Stimulated activated CD8-positive, alpha-beta memory T cell treated with anti-CD3 and anti-CD28 coated beads, Interleukin-15, amount 100 ng/mL, for 24 hours (primary cell): Measurements from ENCODE around the gene PLXNC1.

Experiments
- DNase-seq: peaks from one replicate; pipeline ENCODE4 v3.0.0-alpha.2; 2020; ENCODE audit warnings: low read depth

PLXNC1 gene

DNA sequence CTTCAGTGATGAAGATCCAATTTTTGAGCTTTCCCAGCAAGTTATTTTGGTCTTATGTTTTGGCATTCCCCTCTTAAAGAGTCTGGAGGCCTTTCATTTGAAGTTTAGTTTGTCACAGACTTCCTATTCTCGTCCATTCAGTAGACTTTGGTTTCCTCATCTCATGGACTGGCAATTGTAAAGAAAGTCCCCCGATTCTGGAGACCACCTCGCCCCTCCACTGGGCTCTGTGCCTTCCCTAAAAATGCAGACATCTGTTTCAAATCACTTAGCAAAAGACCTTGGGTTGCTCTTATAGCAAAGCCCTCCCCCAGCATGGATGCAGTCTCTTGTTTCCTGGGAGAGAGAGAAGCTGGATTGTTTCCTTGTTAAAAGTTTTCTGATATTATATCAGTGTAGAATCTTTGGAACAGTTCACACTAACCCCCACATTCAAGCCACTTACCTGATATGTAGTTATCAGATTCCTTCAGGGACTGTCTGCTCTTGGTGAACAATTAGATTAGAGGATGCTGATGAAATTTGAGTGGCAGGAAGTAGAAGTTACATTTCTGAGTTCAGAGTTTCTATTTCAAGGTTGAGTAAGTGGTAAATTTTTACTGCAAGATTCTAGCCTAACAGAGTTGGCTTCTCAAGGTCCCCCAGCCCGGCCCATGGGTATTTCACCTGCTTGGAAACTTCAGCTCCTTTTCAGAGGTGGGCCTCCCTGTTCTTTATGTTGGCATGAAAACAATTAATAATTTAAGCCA is 56.3 kb downstream of the PLXNC1 start:
- no peak for DNase-seq

DNA sequence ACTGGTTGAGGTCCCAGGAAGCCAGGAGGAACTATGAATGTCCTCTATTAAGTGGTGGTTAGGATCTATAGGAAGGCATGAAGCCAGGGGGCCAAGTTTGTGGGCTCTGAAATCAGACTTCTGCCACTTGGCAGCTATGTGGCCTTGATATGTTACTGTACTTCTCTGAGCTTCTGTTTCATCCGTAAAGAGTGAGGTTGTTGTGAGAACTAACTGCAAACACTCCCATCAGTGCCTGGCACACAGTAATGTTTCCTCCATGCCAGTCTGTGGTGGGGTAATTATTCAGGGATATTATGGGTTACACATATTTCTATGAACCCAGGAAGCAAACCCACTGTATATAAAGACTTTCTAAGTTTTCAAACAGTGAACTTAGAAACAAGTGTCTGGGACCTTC is 57.4 kb downstream of the PLXNC1 start:
- no peak for DNase-seq

DNA sequence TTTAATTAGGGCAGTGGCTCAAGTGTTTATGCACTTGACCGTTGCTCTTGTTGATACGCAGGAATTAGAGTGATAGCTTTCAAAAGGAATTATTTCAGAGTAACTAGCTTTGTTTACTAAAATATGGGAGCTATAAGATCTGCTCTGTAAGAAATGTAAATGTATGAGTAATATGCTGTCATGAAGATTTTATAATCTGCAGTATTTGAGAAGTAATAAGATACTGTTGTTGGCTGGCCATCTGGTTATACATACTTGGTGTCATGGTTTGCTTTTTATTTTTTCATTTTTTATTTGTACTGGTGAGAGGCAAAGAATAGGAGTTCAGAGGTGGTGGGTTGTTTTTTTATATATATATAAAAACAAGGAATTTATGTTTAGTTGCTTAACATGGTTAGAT is 58.5 kb downstream of the PLXNC1 start:
- DNase-seq: no peak

GRCh38 chr12:94207467-94207848 is 59.1 kb downstream of the PLXNC1 start:
- DNase-seq: no peak

- peak; percentile 6 for DNase-seq
Observed at GRCh38 chr12:94207849-94208621, 59.7 kb downstream of the PLXNC1 start.

GRCh38 chr12:94208622-94208966 is 60.2 kb downstream of the PLXNC1 start:
- no peak for DNase-seq

DNA sequence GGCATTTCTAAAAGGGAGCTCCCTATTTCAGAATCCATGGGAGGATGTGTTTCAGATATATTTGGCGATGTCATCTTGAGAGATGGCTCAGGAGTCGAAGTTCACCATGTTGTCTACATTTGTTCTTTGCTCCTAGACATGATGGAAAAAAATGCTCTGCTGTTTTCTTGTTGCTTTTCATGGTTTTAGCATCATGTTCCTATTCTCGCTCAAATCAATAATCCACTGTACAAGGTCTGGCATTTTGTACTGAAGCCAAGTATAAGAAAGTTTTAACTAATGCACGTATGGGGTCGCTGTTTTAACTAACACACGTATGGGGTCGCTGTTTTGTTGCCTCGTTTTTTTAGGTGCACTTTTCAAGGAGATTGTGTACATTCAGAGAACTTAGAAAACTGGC is 60.9 kb downstream of the PLXNC1 start:
- no peak for DNase-seq

DNA sequence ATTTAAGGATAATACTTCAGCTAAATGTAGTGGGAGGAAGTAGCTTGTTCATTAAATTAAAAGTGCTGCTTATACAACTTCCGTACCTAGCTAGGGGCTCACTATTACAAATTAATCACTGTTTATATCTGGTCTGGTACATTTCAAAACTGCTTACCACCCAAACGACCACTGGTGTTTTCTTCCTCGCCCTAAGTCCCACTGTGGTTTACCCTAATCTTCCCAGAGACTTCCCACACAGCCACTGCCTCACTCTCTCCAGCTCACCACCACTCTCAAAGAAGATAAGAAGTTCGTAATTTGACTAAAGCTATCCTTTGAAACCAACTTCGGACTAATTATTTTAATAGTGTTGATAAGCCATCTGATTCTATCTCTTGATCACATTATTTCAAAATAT is 62.6 kb downstream of the PLXNC1 start:
- DNase-seq: no peak

DNA sequence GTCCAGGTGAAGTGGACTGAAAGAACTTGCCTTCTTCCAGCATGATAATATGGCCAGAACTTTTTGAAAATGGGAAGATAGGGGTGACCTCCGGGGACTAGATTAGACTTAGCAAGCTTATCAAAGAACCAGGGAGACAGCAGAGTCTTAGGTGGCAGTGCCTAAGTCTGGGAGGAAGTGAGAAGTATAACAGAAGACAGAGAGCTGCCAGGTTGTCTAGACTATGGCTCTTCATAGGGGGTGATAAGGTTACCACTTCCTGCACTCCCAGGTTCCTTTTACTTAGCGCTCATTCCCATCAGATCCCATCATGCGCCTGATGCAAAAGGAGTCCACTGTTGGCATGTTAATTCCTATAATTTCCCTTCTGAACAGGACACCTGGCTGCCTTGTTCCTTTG is 69.9 kb downstream of the PLXNC1 start:
- DNase-seq: no peak

DNA sequence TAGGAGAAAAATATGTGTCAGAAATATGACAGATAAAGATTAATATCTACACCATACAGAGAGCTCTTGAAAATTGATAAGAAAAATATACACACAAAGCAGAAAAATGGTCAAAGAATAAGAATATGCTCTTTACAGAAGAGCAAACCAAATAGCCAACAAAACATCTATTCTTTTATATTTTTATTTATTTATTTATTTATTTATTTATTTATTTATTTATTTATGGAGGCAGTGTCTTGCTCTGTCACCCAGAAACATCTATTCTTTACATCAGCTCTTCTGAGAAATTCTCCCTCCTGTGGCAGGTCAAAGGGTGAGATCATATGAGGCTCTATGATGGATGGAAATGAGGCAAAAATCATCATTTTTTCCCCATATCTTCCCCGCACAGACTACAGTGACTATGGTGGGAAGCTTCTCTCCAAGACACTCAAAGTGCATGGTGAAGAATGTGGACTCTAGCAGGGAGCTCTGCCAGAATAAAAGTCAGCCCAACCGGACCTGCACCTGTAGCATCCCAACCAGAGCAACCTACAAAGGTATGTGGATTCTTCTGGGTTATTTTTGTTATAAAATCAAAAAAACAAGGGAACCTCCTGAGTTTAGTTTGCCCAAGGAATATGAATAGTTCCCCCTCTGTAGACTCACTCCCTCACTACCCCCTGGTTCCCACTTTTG is 71.4 kb downstream of the PLXNC1 start:
- no peak for DNase-seq

- DNase-seq: no peak
Observed at GRCh38 chr12:94220804-94221203, 72.4 kb downstream of the PLXNC1 start.

GRCh38 chr12:94222351-94223084 is 74.1 kb downstream of the PLXNC1 start:
- no peak for DNase-seq

DNA sequence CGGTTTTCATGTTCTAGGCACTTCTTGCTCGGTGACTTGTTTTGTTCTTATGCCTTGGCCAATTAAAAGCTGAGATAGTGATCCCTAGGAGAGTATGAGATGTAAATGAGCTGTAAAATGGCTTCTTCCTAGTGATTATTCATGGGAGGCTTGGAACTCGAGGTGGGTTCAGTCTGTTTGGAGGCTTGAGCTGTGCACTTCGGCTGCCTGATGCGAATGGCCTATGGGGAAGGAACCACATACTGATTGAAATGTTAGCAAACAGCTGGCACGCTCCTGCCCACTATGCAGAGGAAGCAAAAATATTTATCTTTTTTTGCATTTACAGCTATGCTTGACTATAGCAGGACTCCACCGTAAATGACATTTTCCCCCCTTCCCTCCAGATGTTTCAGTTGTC is 75.5 kb downstream of the PLXNC1 start:
- no peak for DNase-seq

DNA sequence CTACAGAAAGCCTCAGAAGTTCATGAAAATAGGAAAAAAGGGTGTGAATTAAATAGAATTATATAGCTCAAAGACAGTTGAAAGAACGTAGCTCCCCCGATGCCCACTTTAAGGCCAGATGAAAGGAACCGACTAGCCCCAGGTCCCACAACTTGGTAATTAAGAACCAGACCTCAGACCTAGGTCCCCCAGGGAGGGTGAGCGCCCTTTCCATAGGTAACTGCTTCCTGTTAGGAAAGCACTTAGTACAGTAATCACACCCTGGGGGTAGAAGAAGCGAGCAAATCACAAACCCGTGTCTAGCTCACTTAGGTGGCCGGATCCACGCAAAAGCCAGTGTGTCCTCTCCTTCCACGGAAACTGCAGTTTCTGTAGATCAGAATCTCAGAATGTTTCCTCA is 77.1 kb downstream of the PLXNC1 start:
- no peak for DNase-seq

DNA sequence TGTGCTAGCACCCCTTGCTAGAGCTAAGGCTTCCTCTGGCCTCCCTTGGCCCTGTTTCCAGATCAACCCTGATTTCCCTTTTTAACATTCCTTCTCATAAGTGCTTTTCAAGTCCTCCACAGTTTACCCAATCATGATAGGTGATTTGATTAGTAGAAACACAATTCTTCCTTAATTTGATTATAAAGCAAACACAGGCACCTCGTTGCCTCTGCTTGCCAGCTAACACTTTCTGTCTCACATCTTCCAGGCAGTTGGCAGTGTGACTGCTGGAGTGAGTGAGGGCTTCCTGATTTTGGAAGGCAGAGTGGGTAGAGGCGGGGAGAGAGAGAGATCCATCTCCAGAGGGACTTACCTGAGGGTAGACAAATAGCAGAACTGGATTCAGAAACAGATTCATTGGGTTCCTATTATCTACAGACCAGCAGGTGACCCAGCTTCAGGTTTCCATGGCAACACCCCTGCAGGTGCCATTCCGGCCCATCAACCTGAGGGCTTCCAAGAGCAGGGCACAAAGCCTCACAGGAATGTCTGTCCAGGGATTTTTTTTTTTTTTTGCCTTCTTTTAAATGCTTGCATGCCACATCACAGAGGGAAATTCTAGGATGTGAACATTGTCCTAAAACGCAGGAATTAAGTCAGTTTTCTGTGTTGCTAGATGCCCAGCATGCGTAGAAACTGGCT is 77.7 kb downstream of the PLXNC1 start:
- DNase-seq: no peak

GRCh38 chr12:94227066-94227465 is 78.7 kb downstream of the PLXNC1 start:
- no peak for DNase-seq

GRCh38 chr12:94228488-94228907 is 80.1 kb downstream of the PLXNC1 start:
- no peak for DNase-seq

DNA sequence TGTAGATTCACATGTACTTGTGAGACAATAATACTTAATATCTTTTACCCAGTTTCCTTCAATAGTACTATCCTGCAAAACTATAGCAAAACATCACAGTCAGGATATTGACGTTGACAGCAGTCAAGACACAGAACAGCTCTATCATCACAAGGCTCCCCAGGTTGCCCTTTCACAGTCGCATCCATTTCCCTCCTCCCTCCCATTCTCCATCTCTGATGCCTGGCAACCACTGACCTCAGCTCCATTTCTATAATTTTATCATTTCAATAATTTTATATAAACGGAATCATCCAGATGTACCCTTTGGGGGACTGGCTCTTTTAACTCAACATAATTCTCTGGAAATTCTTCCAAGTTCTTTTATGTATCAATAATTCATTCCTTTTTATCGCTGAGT is 81.5 kb downstream of the PLXNC1 start:
- no peak for DNase-seq

DNA sequence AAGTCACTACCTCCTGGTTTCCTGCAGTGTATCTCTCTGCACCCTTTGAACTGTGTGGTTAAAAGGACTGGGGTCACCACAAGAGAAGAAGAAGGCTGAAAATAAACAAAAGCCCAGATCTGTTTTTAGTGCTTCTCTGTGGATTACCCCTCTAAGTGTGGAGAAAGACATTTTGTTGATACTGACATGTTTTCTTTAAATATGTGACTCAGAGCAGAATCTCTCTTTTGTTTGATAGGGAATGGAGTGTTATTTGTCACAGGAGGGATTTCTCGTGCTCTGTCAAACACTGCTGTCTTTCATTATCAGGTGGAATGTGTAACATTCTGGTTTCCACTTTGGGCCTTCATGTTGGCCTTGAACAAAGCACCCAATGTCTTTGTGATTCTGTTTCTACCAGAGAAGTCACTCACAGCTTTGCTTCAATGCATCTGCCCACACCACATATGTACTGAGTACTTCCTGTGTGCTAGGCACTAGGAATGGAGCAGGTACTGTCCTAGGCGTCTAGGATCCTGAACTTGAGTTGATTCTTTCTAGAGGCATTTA is 82.1 kb downstream of the PLXNC1 start:
- DNase-seq: no peak

GRCh38 chr12:94231709-94232108 is 83.3 kb downstream of the PLXNC1 start:
- no peak for DNase-seq

GRCh38 chr12:94235848-94236247 is 87.5 kb downstream of the PLXNC1 start:
- no peak for DNase-seq
